NCI-H524 treated with DMSO at 0.1 percent for 48 hours (cell line): ENCODE results near the gene SLF1.

ENCODE experiments used
- DNase-seq: peaks from one replicate; lab custom pipeline; 2025; lab: John Stamatoyannopoulos, UW

SLF1 gene

DNA sequence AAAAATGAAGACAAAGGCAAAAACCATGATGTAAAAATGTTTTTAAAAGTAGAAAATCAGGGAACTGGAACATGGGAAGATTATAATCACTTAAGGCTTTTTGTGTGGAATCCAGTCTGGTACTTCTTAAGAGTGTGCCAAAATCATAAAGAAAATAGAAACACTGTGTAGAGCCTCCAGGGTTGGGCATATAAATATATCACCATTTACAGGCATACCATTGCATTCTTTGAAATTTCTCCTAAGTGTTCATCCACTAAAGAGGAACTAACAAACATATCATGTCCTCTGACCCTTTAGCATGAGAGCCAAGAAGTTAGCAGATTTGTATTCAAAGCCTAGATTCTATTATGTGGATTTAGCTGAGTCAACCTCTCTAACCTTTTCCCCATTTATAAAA lies 93.3 kb downstream of the SLF1 start:
- DNase-seq = no peak

DNA sequence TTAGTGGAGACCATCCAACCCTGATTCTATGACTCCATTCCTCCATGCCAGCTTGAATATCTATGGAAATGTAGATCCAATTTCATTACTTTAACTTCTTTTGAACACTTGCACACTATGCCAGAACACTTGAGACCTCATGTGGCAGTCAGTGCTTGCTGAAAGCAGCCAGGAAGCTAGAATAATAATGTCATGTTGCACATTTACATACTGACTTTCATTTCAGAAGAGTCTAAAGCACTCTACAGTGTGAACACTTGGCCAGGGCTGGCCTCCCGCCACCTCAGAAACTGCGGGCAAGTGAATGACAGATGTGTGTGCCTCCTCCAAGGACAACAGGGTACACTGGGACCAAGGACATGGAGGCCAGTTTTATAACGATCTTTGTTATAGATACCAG lies 97.3 kb downstream of the SLF1 start:
- DNase-seq = no peak

DNA sequence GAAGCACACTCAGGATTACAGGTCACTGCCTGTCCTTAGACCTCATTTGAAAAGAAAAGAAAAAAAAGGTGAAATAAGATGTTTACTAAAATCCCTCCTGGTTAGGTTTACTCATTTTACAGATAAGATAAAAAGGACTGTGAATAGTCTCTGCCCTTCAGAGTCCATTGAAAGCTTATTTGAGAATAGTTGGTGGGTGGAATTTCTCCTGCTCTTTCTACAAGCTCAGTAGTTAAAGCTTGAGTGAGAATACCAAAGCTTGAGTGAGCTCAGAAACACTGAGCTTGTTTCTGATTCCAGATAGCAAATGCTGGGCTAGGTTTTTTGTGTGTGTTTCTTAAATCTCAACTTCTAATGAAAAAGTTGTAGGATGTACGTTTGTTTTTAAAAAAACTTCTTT lies 106.7 kb downstream of the SLF1 start:
- no peak for DNase-seq

DNA sequence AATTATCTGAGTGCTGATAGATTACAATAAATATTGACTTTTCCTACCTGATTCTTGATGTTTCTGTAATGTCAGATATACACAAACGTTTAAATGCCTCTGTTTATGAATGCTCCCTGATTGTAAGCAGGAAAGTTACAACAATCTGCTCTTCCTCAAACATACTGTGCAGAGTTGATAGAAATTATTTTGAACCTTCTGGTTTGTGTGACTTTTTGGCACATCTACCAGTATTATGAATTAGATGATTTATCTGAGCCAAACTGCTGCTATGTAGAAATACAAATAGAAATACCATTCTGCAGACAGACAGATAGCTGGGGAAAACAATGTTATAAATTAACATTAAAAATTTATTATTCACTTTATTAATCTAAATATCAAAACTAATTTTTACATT lies 113.0 kb downstream of the SLF1 start:
- DNase-seq = no peak

DNA sequence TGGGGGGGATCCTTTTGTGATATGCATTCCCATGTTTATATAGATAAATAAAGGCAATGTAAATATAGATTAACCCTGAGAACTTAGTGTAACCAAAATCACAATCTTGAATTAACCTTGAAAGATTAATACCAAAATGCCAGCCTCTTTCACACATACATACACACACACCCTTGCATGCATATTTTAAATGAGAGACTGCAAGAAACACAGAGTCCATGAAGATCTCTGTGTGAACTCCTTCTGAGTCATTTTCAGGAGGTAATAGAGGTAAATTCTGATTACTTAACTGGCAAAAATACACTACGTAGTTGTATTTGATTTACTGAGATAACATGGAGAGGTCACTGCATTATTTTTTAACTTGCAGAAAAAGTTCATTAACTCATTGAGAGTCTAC lies 118.0 kb downstream of the SLF1 start:
- DNase-seq = no peak

DNA sequence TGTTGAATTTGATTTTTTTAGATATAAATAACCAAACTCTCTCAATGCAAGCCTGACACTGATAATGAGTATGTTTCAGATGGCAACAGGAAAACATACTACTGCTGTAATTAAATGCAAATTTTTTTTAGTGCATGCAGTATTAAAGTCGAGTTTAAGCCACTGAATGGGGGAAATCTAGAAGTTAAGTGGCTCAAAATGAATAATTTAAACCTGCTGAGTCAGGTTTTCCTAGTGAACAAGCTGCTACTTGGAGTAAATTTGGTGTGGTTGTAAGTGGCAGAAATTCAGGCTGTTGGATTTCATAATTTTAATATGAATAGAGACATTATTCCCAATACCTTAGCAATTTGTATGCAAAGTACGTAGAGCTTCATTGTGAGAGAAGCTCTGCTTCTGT lies 121.8 kb downstream of the SLF1 start:
- DNase-seq = no peak

DNA sequence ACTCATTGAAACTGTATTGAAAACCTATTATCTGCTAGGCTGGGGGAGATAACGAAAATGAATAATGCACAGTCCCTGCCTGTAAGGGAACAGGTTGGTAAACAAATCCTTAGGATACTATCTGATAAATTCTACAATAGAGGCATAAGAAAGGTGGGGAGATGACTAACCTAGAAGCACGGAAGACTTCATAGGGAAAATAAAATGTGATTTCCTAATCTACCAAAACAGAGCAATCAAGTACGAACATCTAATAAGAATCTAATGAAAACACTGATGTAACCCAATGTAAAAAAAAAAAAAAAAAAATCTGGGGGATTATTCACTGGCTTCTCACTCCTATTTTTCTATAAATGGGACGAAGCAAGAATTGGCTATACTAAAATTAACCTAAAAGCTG lies 124.4 kb downstream of the SLF1 start:
- no peak for DNase-seq

DNA sequence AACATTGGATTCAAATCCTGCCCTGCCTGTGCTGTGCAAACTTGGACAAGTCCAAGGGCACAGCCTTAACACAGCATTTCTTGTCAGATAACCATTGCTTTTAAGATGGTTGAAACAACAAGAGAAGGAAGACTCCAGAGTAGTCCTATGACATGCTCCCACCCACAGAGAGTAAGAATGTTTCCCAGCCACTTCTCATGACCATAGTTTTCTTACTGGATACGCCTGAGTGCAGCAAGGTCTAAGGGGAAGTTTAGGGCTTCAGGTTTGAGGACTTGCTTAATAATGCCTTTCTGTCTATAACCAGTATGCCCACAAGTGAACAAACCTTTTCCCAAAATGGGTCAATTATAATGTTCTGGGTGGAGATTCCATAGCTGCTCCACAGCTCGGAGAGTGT lies 126.4 kb downstream of the SLF1 start:
- no peak for DNase-seq

DNA sequence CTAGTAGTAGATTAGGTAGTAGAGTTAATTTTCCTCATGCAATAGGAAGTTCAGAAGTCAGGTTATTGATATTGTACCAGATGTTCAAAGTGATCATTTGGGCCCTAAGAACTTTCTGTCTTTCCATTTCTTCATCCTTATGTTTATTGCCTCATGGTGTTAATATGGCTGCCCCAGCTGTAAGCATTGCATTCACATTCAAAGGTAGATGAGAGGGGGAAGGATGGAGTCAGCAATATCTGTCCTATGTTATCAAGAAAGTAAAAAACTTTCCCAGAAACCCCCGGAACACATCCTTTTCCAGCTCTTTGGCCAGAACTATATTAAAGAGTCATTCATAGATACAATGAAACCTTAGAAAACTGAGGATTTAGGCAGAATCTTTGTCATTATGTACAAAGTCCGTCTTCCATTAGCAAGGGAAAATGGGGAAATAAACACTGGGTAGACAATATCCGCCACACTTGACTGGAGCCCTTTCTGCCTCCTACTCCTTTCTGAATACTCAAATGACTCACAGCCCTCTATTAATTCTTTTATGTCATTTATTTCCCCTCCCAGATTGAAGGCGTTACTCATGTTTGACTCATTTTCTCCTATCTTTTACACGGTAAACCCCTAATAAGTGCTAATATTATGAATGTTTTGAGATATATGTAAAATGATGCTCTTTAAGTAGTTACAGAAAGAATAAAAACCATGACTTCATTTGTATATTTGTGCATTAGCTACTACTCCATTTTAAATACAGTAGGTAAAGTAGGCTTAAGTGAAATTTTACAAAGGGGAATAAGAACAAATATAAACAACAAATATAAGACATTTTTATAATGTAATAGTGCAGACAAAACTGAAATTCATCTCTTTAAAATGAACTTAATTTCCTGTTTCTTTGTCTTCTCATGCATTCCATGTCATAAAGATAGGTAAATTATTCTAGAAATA lies 127.6 kb downstream of the SLF1 start:
- DNase-seq = no peak

DNA sequence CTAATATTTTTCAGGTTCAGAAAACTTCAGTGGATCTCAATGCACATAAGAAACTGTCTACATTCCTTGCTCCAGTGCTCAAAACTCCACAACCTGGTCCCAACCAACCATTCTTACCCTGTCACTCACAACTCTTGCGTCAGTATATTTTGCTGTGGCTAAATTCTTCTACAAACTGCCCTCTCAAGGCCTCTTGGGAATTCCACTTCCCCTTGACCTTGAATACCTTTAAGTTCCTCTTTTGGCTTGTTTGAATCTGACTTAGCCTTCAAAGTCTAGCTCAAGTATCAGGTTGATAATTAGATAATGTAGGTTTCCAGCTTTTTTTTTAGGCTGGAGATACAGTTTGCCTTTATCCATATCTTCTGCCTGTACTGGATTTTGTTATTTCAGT lies 128.3 kb downstream of the SLF1 start:
- no peak for DNase-seq
